Measurements from ENCODE around the gene GDPD4.

GDPD4 gene

DNA sequence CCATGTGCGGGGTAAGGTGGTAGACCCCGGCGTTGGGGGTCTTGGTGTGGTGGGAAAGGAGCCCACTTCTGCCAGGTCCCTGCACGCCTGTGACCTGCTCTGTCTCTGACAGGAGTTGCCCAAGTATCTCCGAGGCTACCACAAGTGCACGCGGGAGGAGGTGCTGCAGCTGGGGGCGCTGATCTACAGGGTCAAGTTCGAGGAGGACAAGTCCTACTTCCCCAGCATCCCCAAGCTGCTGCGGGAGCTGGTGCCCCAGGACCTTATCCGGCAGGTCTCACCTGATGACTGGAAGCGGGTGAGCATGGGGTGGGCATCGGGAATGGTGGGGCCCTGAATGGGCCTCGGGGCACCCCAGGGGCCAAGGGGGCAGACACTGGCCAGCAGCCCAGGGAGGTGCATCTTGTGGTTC, 90.4 kb downstream of the GDPD4 start:
- in situ Hi-C loops (cut with MboI; ENCODE audit: low pct_unique_long_range_greater_than_20kb, low sequenced_read_pairs, unreplicated experiment): no loop called here
- TF ChIP-seq, protein P1, sequence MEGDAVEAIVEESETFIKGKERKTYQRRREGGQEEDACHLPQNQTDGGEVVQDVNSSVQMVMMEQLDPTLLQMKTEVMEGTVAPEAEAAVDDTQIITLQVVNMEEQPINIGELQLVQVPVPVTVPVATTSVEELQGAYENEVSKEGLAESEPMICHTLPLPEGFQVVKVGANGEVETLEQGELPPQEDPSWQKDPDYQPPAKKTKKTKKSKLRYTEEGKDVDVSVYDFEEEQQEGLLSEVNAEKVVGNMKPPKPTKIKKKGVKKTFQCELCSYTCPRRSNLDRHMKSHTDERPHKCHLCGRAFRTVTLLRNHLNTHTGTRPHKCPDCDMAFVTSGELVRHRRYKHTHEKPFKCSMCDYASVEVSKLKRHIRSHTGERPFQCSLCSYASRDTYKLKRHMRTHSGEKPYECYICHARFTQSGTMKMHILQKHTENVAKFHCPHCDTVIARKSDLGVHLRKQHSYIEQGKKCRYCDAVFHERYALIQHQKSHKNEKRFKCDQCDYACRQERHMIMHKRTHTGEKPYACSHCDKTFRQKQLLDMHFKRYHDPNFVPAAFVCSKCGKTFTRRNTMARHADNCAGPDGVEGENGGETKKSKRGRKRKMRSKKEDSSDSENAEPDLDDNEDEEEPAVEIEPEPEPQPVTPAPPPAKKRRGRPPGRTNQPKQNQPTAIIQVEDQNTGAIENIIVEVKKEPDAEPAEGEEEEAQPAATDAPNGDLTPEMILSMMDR (IDR thresholded peaks at IDR 0.05; ENCODE audit: extremely low read depth, insufficient read depth, missing control alignments): no peak
- no peak for DNase-seq (ENCODE audit: low spot score)

DNA sequence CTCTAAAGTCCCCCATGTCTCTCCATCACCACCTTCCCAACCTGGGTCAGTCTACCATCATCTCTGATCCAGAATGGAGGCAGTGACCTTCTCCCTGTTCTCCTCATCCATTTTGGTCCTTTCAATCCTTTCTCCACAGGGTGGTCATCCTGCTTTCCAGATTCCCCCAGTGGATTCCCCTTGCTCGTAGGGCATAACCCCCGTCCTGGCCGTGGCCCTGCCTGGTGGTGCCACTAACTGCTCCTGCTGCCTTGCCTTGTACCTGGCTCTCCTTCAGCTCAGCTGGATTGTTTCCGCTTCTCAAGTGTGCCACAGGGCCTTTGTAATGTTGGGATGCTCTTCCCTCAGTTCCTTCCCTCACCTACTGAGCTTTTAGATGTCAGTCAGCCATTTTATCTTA, 91.8 kb downstream of the GDPD4 start:
- DNase-seq (ENCODE audit: low spot score): no peak
- TF ChIP-seq, protein P1 (IDR thresholded peaks at IDR 0.05; ENCODE audit: extremely low read depth, insufficient read depth, missing control alignments): no peak
- in situ Hi-C loops (cut with MboI; ENCODE audit: low pct_unique_long_range_greater_than_20kb, low sequenced_read_pairs, unreplicated experiment): no loop called here

DNA sequence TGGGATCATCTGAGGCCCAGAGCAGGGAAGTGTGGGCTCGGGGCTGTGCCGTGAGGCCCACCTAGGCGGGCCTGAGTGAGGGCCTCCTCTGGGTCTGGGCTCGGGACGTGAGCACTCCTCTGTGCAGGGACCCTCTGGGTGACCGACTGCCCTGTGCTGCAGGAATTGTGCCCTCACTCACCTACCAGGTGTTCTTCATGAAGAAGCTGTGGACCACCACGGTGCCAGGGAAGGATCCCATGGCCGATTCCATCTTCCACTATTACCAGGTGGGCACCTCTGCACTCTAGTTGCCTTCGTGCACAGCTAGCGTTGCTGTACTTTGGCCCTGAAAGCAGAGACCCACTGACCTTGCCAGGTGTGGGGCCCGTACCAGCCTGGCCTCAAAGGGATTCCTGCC, 93.0 kb downstream of the GDPD4 start:
- no peak for DNase-seq (ENCODE audit: low spot score)
- in situ Hi-C loops (cut with MboI; ENCODE audit: low pct_unique_long_range_greater_than_20kb, low sequenced_read_pairs, unreplicated experiment): no loop called here
- TF ChIP-seq, protein P1 (IDR thresholded peaks at IDR 0.05; ENCODE audit: extremely low read depth, insufficient read depth, missing control alignments): no peak

DNA sequence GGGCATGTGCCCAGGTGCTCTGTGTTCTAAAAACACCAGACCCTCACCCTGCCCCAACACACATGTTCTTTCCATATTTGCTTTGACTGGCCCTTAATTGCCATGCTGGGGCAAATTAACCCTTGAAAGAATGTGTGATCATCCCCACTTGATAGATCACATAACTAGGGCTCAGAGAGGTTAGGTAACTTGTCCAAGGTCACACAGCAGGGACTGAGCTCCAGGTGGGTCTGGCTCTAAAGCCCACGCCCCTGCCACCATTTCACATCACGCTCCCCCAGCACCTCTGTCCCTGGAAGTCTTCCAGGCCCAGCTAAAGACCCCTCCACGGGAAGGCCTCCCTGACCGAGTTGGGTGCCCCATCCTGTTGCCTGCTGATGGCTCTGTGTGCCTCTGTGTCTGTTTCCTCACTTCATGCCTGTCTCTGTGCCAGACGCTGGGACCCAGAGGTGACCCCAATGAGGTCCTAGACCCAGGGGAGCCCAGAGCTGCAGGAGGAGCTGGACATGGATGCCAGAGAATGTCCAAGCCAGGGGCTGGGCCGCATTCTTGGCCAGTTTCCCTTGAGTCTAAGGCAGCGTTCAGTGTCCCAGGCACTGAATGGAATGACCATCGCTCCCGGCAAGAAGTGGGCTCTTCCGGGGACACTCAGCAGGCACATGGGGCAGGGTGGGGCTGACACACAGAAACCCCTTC, 93.7 kb downstream of the GDPD4 start:
- no peak for DNase-seq (ENCODE audit: low spot score)
- in situ Hi-C loops (cut with MboI; ENCODE audit: low pct_unique_long_range_greater_than_20kb, low sequenced_read_pairs, unreplicated experiment): no loop called here

DNA sequence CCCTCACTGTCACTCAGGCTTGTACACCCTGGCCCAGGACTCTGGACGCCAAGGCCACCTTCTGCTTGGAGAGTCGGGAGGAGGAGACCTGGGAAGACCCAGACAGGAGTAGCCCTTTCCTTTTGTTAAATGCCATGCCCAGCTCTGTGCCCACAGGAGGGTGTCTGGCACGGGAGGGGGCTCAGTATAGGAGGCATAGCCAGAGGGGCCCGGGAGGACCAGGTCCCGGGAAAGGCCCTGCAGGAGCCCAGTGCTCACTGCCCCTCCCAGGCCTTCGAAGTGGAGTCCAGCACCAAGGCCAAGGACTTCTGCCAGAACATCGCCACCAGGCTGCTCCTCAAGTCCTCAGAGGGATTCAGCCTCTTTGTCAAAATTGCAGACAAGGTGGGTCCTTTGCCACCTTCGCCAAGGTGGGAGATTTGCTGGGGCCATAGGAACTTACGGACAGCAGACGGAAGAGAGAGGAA, 94.4 kb downstream of the GDPD4 start:
- in situ Hi-C loops (cut with MboI; ENCODE audit: low pct_unique_long_range_greater_than_20kb, low sequenced_read_pairs, unreplicated experiment): no loop called here

More for the DNA sequence above, 93.7 kb downstream of the GDPD4 start:
- TF ChIP-seq, protein P1 (IDR thresholded peaks at IDR 0.05; ENCODE audit: extremely low read depth, insufficient read depth, missing control alignments): no peak

DNA sequence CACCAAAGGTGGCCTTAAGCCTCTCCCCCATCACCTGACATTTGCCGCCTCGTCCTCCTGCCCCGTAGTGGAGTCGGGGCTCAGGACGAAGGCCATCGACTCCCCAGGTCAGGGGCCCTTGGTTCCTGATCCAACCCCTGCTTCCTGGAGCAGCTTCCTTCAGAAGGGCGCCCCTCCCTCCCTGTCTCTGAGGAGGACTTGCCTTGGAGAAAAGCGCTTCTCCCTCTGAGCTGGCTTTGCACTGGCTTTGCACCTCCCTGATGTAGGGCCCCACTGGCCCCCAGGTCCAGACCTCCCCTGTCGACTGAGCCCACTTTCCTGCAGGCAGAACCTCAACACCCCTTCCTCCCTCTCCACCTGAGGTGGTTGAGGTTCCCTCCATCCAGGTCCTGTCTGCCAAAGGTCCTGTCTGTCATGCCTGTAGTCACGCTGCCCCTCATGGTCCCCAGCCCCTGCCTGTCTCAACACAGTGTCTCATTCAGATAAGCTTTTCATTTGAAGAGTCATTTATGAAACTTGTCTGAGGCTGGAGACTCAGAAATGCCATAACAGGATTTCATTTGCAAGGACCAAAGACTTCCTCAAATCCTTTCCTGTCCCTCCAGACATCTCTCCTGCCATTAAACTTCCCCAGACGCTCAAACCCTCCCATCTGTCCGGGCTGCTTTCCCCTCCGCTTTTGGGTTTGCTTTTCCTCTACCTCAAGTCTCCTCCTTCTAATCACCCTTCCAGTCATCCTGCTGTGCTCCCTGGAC, 95.0 kb downstream of the GDPD4 start:
- DNase-seq (ENCODE audit: low spot score): no peak
- TF ChIP-seq, protein P1 (IDR thresholded peaks at IDR 0.05; ENCODE audit: extremely low read depth, insufficient read depth, missing control alignments): no peak
- in situ Hi-C loops (cut with MboI; ENCODE audit: low pct_unique_long_range_greater_than_20kb, low sequenced_read_pairs, unreplicated experiment): no loop called here

More for the DNA sequence above, 94.4 kb downstream of the GDPD4 start:
- no peak for DNase-seq (ENCODE audit: low spot score)
- TF ChIP-seq, protein P1 (IDR thresholded peaks at IDR 0.05; ENCODE audit: extremely low read depth, insufficient read depth, missing control alignments): no peak
